K562 (cell line): ENCODE measurements around the gene SP4. TPM values are rescaled to one million over a fixed set of nuclear protein-coding genes. Genes with fewer than 3 reads are reported as not detected.

Experiments used
- ATAC-seq: fragments of 200-7000 bp; cut with Tn5 transposase; 3 replicates; pipeline ENCODE4 v1.9.1; 2020; ENCODE audit warnings: moderate library complexity
- BruUV-seq: library from RNA; stranded (reverse); fragments of 400-500 nt; replicated peaks from 2 replicates; lab custom pipeline; 2021; lab: Mats Ljungman, UMichigan
- CTCF ChIA-PET: fragments of 300-600 bp; formaldehyde crosslinking; extraction: SDS; loops from one replicate; lab custom pipeline; 2021; ENCODE audit warnings: low intra/inter-chr PET ratio; lab: Yijun Ruan, JAX
- POLR2A ChIA-PET: fragments of 300-600, 350-650 bp; sonication (Branson Sonifier 250); formaldehyde crosslinking; extraction: SDS; loops from one replicate; lab custom pipeline; 2021; ENCODE audit warnings: antibody characterized with exemption, inconsistent platforms; lab: Yijun Ruan, JAX
- DNase-seq, 4 experiments: peaks; one replicate each; pipeline versions ENCODE4 v3.0.0 to v3.0.0-alpha.2; 2011 to 2018; ENCODE audit warnings: low spot score in 3 of 4, mixed read lengths in 3 of 4; ENCODE audit errors: extremely low read depth in 1 of 4
- FAIRE-seq: peaks from 2 replicates; lab custom pipeline; 2011; peaks lifted over from hg19 to GRCh38; lab: Jason Lieb, UNC
- H2AFZ ChIP-seq: 2 replicates; pipeline ENCODE4 v1.6.0; 2011; ENCODE audit warnings: low read depth, low read length, control low read depth, inconsistent platforms
- H3K27ac ChIP-seq: fragments of 200-600 bp; 3 replicates; pipeline ENCODE4 v1.8.0; 2011; ENCODE audit warnings: low read depth, mild to moderate bottlenecking, control low read depth, inconsistent platforms, low read length, moderate library complexity, mixed read lengths; ENCODE audit errors: extremely low read depth
- H3K27me3 ChIP-seq, 2 experiments: fragments of 300-600 bp in 1 of 2; 2 replicates in 1 of 2; 3 replicates in 1 of 2; pipeline versions ENCODE4 v1.6.0 to v1.8.0; 2011; ENCODE audit warnings: inconsistent platforms in 2 of 2, low read length in 2 of 2, mild to moderate bottlenecking in 1 of 2, mixed read lengths in 1 of 2, moderate library complexity in 1 of 2; ENCODE audit not compliant: control insufficient read depth in 2 of 2, insufficient read depth in 2 of 2
- H3K36me3 ChIP-seq: fragments of 300-600 bp; 3 replicates; pipeline ENCODE4 v1.8.0; 2011; ENCODE audit warnings: mild to moderate bottlenecking, low read length, inconsistent platforms; ENCODE audit not compliant: control insufficient read depth, insufficient read depth
- H3K4me1 ChIP-seq, 2 experiments: fragments of 200-600 bp in 1 of 2; replicated peaks in 1 of 2; 2 replicates in 1 of 2; 3 replicates in 1 of 2; pipeline versions ENCODE4 v1.5.1 to v1.8.0; 2011; ENCODE audit warnings: inconsistent platforms in 2 of 2, low read length in 2 of 2, mild to moderate bottlenecking in 1 of 2, mixed read lengths in 1 of 2, moderate library complexity in 1 of 2; ENCODE audit not compliant: control insufficient read depth in 2 of 2, insufficient read depth in 2 of 2
- H3K4me2 ChIP-seq: 2 replicates; pipeline ENCODE4 v1.6.1; 2011; ENCODE audit warnings: low read length, control low read depth, inconsistent platforms, mixed read lengths; ENCODE audit not compliant: insufficient read depth
- H3K4me3 ChIP-seq: fragments of 200-600 bp; sonication (generic), shearing (Covaris generic); 2 replicates; pipeline ENCODE4 v1.5.1; 2016; ENCODE audit warnings: control low read depth, inconsistent platforms
- H3K79me2 ChIP-seq: fragments of 200-600 bp; 3 replicates; pipeline ENCODE4 v1.8.0; 2011; ENCODE audit warnings: low read length, inconsistent platforms; ENCODE audit not compliant: control insufficient read depth, insufficient read depth
- H3K9ac ChIP-seq, 2 experiments: 2 replicates each; pipeline versions ENCODE4 v1.6.0 to v1.6.1; 2011; ENCODE audit warnings: low read depth in 2 of 2, low read length in 2 of 2, control low read depth in 1 of 2, inconsistent platforms in 1 of 2, mild to moderate bottlenecking in 1 of 2, mixed read lengths in 1 of 2; ENCODE audit not compliant: insufficient read depth in 1 of 2
- H3K9me1 ChIP-seq: one replicate; pipeline ENCODE4 v1.6.0; 2011; ENCODE audit warnings: inconsistent platforms, mild to moderate bottlenecking, low read length, moderate library complexity; ENCODE audit not compliant: control insufficient read depth, insufficient read depth
- H3K9me3 ChIP-seq: replicated peaks from 2 replicates; pipeline ENCODE4 v1.5.1; 2011; ENCODE audit warnings: low read depth, low read length, inconsistent platforms; ENCODE audit not compliant: control insufficient read depth, insufficient read depth
- H4K20me1 ChIP-seq: replicated peaks from 2 replicates; pipeline ENCODE4 v1.6.1; 2011; ENCODE audit warnings: low read length, inconsistent platforms, mixed read lengths; ENCODE audit not compliant: control insufficient read depth, insufficient read depth
- ARHGAP35 ChIP-seq: fragments of 450-650 bp; IDR thresholded peaks from 2 replicates; pipeline ENCODE4 v1.6.1; 2018; ENCODE audit not compliant: partially characterized antibody
- SPI1 ChIP-seq: IDR thresholded peaks from 2 replicates; pipeline ENCODE4 v1.6.1; 2011; ENCODE audit warnings: low read depth, low read length, control low read depth, borderline replicate concordance
- ZFP36 ChIP-seq: fragments of 150-350 bp; IDR thresholded peaks from 2 replicates; pipeline ENCODE4 v1.6.1; 2018; ENCODE audit warnings: low read length, low read depth; ENCODE audit not compliant: partially characterized antibody
- ZNF121 ChIP-seq: sonication (generic); formaldehyde crosslinking; conservative IDR thresholded peaks from 2 replicates; pipeline ENCODE4 v1.8.0; 2022; ENCODE audit warnings: missing genetic modification reagents
- ZNF318 ChIP-seq, 2 experiments: fragments of 450-650 bp; IDR thresholded peaks; 2 replicates each; pipeline ENCODE4 v1.6.1; 2016; ENCODE audit warnings: mild to moderate bottlenecking in 2 of 2, borderline replicate concordance in 1 of 2, low read depth in 1 of 2, moderate library complexity in 1 of 2
- WGBS: fragments of 100-300 bp; shearing (Covaris generic); methylation state at CpG from one replicate; pipeline ENCODE4 v1.1.6; 2016; ENCODE audit warnings: low coverage, mixed read lengths; ENCODE audit not compliant: insufficient coverage; ENCODE audit errors: missing lambda C conversion rate; 5-methylcytosine and 5-hydroxymethylcytosine counted together
- in situ Hi-C: fragments of 300-500 bp; cut with MboI; formaldehyde crosslinking; loops from 4 replicates; pipeline ENCODE4 v1.15.0; 2018; ENCODE audit warnings: inconsistent platforms, mixed read lengths
- intact Hi-C: fragments of 100-400 bp; cut with micrococcal nuclease; formaldehyde crosslinking; loops from 2 replicates; pipeline ENCODE4 v1.14.2; 2022
- polyA plus RNA-seq, 8 experiments: library from polyadenylated mRNA; depleted of rRNA in 4 of 8; stranded (reverse) in 5 of 8; unstranded in 3 of 8; fragments of >200 nt; fragmentation: Nextera tagmentation in 2 of 8; fragmentation: Illumina TruSeq in 1 of 8; extraction: Ambion mirVana in 2 of 8; extraction: Trizol in 1 of 8; gene quantifications; 2 replicates each; pipeline versions ENCODE4 v1.2.1 to v1.2.3, GENCODE V29; 2011 to 2014; ENCODE audit warnings: inconsistent platforms in 1 of 8, missing spikeins in 1 of 8
- total RNA-seq, 7 experiments: library from RNA; depleted of rRNA in 6 of 7; stranded (reverse); fragments of >200 nt in 6 of 7; fragmentation: Illumina TruSeq in 2 of 7; extraction: Trizol in 2 of 7; gene quantifications; 2 replicates each; pipeline versions ENCODE4 v1.2.1 to v1.2.3, GENCODE V29; 2011 to 2021; ENCODE audit warnings: low replicate concordance in 1 of 7

SP4 gene
- total and polyA plus RNA-seq, 9 of the 15 experiments (the other 6 are each of a cell fraction or from before 2014, with no cell fraction given): 2.4 to 9.4 (median 4.5) TPM

- DNase-seq: no peak
- H3K27ac ChIP-seq: no peak overlapping the region
- intact Hi-C loops (no loop called here), in situ Hi-C loops (no loop called here)
- TF ChIP-seq ZNF121 (CRISPR knock-in tag) (no peak), ZNF318 (IDR thresholded peaks at IDR 0.05; ENCODE audit: borderline replicate concordance in 1 of 2, low read depth in 1 of 2) (no peak), SPI1 (no peak), ZFP36 (peak; percentile 54), ARHGAP35 (no peak)
- H3K9me3 ChIP-seq: no peaks in the 10 kb centered on the region; the same call in 1 of the 2 replicates
- ChIA-PET CTCF (no interaction called here), POLR2A (no interaction called here)
- 33% methylated on average over 5 of the region's 5 CpGs for WGBS
- H3K79me2 ChIP-seq: no peaks in the 10 kb centered on the region
- H2AFZ ChIP-seq: no peak overlapping the region
- no peaks in the 10 kb centered on the region for H3K9me1 ChIP-seq
- no peak overlapping the region for H3K4me2 ChIP-seq
- no peak overlapping the region for H3K4me3 ChIP-seq
- H3K4me1 ChIP-seq: no peaks in the 10 kb centered on the region
- no TSS peak for BruUV-seq
- no peak overlapping the region for H3K9ac ChIP-seq
- no peak for ATAC-seq
- no peaks in the 10 kb centered on the region for H3K36me3 ChIP-seq
- FAIRE-seq: no peak
- H4K20me1 ChIP-seq: no peaks in the 10 kb centered on the region
- H3K27me3 ChIP-seq: no peaks in the 10 kb centered on the region
Observed at GRCh38 chr7:21401944-21402343, 25.9 kb upstream of the SP4 start.
